Fibroblast of skin of right quadriceps (primary cell): ENCODE measurements around the gene SHANK2.
"Not testable (repeated sequence)": the region's sequence is repeated elsewhere in the genome, so short reads cannot be mapped to it uniquely, and the experiment has no call there.

Experiments used
- DNase-seq: peaks from one replicate; pipeline ENCODE4 v3.0.0-alpha.2; 2013

Gene SHANK2

DNA sequence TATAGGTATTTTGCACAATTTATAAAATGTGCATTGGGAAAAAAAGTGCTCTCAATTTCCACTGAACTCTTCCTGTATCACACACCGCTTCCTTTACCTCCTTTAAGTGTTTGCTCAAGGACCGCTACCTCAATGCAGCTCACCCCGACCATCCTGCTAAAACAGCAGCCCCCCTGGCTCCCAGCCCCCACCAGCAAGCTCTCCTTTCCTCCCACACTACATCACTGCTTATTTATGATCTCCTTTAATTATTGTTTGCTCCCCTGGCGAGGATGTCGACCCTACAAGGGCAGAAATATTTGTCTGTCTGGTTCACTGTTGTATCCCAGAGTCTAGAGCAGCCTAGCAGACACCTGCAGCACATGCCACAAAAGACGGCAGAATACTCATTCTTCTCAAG lies 10.0 kb downstream of the SHANK2 start:
- DNase-seq: no peak

DNA sequence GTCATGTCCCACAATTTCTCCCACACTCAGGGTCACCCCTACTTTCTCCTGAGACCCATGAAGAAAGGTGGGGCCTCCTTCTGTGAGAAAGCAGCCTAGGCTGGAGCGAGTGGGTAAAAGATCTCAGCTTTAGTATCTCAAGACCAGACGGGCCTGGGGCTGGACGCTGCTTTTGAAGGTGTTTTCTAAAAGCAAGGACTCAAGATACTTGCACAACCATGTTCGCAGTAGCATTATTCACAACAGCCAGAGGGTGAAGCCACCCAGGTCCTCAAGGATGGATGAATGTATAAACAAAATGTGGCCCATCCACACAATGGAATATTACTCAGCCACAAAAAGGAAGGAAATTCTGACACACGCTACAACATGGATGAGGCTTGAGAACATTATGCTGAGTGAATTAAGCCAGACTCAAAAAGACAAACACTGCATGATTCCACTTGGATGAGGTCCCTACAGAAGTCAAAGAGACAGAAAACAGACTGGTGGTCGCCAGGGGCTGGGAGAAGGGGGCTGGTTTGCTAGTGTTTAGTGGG lies 10.6 kb downstream of the SHANK2 start:
- no peak for DNase-seq

DNA sequence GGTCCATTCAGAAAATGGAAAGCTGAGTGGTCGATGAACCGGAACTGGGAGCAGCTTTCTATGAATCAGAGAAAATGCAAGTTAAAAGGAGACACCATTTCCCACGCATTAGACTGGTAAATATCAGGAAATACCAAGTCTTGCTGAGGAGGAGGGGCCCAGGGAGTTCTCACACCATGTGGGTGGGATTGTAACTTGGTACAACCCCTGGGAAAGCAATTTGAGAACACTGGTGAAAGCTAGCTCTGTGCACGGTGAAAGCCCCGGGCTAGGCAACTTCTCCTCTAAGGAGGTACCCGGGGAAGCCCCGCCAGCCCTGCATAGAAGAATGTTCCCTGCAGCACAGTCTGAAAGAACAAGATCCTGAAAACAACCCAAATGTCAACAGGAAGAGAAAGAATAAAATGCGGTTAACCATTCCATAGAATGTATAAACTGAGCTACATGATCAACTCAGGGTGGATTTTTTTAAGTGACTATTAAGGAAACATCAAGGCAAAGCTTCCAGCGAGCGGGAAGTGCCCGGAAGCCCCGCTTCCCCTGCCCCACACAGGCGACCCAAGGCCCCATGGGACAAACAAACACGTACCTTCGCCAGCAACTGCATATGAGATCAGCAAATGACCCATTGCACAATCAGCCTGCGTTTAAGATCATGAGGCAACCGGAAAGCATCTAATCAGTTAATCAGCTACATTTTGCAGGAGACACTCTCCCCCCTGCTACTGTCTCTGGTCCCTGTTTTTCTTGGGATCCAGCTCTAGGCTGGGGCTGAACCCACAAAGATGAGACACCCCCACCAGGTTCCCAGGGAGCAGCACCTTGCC lies 11.3 kb downstream of the SHANK2 start:
- peak; percentile 80 for DNase-seq

DNA sequence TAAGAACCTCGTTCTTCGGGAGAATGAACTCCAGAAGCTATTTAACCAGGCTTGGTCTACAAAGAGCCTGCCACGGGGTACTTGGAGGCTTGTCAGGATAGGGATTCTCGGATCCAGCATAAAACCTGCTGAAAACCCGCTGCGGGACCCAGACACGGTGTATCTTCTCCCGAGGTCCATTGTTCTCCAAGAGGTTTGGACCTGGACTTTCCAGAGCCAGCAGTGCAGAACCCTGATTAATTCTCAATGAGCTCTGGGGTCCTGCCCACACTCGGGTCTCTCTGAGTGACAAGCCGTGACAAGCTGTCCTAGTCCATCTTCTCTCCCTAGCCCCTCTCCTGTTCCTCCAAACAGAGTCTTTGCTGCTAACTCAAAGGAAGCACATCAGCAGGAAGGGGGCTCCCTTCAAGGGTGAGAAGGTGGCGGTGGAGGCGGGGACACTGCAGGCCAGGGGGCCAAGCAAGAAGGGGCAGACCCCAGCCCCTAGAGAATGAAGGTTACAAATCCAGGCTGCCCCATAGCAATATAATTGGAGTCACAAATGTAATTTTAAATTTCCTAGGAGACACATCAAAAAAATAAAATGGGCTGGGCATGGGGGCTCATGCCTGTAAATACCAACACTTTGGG lies 12.2 kb downstream of the SHANK2 start:
- DNase-seq: no peak

DNA sequence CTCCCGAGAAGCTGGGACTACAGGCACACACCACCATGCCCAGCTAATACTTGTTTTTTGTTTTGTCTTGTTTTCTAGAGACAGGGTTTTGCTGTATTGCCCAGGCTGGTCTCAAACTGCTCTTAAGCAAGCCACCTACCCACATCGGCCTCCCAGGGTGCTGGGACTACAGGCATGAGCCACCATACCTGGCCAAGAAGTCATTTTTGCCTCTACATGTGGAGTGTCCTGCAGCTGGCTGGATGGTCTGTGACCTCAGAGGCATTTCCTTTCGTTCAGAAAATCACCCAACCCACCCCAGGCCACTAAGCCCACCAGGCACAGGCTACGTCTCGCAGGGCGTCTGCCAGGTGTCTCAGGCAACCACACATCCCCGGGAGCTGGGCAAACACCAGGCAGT lies 12.8 kb downstream of the SHANK2 start:
- DNase-seq: no peak

DNA sequence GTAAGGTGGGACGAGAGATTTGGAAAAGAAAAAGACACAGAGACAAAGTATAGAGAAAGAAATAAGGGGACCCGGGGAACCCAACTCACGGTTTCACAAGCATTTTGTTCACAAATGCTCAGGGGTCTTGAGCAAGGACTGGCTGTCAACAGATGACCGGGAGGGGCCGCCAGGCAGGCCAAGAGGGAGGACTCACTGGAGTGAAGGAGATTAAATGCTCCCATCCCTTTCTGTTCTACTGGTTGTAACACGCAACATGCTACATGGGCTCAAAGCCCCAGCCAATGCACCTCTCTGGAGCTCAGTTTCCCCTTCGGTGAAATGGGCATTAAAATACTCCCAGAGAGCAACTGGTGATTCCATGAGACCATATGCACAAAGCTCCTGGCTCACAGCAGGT lies 13.4 kb downstream of the SHANK2 start:
- DNase-seq: no peak

DNA sequence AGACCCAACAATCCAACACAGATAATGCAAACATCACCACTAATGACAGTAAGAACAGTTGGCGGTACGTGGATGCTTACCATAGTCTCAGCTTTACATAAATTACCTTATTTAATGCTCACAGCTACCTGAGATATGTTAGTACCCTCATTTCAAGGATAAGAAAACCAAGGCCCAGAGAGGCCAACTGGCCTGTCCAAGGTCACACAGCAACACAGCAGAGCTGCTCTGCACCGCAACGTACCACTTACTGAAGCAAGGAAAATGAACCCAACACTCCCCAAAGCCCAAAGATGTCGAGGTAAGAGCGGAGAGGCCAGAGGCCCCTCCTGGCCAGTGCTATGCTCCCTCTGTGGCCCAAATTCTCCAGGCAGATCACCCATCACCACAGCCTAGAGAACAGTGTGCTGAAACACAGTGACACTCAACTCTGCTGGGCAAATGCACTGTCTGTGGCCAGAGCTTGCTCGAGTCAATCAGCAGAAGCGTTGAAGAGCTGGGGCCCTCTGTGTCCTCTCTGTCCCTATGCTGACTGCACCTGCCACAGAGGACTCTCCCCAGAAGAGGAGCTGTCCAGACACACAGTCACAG lies 14.0 kb downstream of the SHANK2 start:
- no peak for DNase-seq

DNA sequence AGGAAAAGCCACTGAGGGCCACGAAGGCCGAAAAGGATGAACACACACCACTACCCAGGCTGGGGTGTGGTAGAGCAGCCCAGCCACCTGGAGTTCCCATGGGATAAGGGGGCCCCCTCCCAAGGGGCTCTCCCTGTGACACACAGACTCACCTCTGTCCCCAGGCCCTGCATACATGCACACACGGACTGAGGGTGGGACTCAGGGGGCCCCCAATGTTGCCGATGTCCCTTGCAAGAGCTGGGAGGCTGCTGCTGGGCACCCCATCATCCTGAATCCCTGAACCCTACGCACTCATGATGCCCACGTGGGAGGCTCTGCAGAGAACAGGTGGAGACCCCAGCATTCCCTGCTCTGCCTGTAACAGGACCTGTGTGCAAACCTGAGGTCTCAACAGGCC lies 14.5 kb downstream of the SHANK2 start:
- no peak for DNase-seq

DNA sequence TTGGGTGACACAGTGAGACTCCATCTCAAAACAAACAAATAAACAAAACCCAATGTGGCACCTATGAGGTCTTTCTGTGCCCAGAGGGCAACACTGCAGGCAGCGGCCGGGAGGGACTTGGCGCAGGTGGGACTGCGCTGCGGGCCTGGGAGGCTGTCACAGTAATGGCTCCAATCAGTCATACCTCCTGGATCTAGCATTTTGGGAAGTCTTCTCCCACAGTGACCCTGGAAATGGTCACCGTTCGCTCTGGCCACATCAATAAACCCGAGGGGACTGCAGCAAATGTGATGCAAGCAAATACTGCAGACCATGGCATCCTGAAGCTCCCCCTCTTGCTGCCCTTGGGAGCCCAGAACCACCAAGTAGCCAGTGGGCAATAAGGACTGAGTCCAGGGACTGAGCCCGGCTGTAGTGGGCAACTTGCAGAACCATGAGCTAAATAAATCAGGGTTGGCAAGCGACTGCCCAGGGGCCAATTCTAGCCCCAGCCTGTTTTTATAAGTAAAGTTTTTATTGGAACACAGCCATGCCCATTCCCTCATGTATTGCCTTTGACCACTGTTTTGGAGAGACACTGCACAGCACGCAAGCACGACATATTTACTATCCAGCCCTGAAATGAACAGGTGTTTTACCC lies 15.4 kb downstream of the SHANK2 start:
- DNase-seq: no peak

DNA sequence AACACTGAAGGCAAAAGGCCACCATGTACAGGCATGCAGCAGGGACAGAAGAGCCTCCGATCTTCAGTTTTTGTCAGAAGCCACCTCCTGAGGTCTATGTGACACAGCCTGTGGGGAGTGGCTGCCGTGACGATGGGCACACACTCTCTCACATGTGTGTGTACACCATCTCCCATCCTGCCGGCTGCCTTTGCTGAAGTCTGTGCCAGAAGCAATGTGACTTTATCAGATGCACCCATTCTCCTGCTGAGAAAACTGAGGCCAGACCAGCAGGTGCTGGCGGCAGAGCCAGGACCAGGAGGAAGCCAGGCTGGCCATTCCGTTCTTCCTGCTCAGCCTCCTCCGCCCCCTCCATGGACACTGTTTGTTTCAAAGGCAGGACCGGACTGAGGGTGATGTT lies 16.7 kb downstream of the SHANK2 start:
- no peak for DNase-seq

DNA sequence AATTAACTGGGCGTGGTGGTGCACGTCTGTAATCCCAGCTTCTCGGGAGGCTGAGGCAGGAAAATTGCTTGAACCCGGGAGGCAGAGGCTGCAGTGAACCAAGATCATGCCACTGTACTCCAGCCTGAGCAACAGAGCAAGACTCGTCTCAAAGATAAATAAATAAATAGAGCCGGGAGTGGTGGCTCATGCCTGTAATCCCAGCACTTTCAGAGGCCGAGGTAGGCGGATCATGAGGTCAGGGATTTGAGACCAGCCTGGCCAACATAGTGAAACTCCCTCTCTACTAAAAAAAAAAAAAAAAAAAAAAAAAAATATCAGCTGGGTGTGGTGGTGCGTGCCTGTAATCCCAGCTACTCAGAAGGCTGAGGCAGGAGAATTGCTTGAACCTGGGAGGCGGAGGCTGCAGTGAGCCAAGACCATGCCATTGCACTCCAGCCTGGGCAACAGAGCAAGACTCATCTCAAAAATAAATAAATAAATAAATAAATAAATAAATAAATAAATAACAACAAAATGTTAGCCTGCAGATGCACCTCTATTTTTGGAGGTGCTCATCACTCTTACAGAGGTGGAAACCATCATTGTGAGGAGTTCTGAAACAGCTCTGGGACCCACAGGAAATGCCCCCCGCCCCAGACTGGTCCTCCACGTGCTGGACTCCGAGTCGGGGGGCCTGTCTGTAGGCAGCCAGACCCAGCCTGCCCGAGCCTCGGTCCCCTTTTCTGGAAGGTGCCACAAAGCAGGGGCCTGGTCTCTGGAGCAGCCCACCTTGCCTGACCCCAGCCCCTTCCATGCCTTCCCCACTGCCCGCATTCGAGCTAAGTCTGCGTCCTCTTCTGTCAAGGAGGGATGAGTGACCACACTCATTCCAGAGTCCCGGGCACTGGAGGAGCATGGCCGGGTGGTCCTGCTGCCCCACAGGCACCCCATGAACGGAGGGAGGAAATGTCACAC lies 18.2 kb downstream of the SHANK2 start:
- DNase-seq: not testable (repeated sequence)

DNA sequence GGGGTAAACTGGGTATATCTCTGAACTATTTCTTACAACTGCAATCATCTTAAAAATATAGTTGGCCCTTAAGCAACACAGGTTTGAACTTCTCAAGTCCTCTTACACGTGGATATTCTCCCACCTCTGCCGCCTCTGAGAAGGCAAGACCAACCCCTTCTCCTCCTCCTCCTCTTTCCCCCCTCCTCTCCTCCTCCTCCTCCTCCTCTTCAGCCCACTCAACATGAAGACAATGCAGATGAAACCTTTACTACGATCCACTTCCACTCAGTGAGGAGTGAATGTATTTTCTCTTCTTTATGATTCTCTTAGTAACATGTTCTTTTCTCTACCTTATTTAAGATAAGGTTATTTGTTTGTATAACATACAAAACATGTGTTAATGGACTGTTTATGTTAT lies 20.0 kb downstream of the SHANK2 start:
- DNase-seq: no peak

DNA sequence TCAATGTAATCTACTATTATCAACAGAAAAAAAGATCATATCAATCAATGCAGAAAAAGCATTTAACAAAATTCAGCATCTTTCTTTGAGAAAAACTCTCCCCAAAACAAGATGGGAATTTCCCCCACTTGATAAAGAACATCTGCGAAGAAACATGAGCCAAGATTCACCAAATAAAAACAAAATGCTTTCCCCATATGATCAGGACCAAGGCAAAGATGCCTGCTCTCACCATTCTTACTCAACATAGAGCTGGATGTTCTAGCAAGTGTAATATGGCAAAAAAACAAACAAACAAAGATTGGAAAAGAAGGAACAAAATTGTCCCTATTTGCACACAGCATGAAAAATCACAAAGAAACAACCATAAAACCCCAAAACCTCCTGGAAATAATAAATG lies 23.4 kb downstream of the SHANK2 start:
- DNase-seq: no peak

DNA sequence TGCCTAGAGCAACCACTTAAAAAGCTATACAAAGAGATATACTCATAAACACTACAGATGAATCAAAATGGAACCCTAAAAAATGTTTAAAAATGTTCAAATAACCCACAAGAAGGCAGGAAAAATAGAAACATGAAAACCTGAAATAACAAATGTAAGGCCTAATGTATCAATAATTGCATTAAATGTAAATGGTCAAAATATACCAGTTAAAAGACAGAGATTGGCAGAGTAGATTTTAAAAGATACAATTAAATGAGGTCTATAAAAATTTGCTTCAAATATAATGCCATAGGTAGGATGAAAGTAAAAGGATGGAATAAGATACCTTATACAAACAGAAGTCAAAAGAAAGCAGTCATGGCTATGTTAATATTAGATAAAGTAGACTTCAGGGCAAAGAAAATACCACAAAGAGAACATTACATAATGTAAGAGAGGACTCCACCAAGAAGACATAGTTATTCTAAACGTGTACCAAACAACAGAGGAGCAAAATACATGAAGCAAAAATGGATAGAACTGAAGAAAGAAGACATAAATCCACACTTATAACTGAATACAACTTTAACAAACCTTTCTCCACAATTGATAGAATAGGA lies 25.2 kb downstream of the SHANK2 start:
- DNase-seq: no peak

DNA sequence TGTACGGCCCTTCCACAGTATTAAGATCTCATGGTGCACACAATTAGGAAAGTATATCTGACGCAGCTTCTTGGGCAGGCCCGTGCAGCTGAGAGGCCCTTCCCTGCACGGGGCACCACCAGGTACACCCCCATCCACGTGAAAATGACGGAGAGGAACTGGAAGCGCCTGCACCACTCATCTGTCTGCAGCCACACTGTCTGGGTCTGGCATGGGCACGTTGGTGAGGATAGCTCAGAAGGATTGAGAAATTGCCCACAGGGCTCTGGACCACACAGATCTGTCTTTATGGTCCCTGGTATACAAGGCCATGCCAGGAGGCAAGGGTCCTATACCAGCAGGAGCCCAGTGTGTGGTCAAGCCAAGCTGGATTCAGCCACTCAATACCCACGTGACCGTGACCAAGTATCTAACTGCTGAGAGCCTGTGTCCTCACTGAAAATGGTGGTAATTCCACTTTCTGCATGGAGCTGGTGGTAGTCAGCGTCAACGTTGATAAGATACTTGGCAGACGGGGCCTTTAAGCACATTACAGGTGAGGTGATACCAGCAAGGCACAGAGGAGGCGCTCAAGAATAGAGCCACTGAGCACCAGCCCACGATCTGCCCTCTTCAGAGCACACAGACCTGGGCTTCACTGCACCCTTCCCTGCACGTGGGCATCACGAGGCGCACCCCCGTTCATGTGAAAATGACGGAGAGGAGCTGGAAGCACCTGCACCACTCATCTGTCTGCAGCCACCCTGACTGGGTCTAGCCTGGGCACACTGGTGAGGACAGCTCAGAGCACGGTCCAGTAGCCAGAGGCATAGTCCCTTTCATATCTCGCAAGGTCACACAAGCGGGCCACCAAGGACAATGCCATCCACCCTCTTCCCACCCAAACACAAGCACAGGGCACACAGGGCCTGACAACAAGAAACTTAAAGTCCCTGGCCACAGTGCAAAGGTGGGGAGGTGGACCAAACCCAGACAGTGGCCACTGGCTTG lies 28.4 kb downstream of the SHANK2 start:
- no peak for DNase-seq

DNA sequence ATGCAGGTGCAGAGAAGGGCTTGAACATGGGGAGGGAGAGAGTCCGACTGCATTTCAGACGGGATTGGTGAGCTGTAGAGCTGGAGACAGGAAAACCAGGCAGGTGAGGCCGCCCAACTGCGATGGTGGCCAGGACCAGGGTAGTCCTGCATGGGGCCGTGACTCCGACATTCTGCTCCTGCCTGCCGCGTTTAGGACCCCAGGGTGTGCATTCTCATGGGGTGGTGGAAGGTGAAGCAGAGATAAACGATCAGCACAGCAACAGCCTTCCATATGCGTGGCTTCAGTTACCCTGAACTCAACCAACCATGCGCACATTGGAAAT lies 29.3 kb downstream of the SHANK2 start:
- DNase-seq: no peak

DNA sequence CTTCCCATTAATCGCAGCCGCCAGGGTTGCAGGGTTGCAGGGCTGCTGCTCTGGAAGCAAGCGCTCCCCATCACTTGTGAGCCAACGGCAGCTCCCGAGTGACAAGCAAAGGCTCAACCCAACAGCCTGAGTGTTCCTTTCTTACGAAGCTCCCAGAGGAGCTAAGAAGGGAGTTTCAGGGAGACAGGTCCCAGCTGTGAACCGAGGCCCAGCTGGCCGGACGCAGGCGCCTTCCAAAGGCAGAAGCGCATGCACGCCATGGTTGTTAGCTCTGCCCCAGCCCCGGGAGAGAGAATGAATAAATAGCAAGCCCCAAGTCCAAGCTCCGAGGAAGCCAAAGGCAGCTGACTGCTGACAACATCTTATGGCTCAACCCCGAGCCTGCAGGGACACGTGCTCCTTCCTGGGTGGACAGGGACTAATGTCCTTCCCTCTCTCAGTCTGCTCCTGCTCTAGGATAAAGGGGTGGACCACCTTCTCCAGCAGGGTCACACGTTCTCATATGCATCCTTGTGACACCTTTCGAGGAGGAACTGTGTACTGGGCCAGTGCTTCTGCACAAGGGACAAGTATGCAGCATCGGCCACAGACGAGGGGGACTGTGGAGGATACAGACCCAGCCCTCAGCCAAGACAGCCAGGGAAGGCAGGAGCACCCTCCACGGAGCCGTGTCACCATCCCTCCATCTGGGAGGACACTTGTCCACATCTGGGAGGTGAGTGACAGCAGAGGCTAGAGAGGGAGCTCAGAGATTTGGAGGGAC lies 29.9 kb downstream of the SHANK2 start:
- DNase-seq: no peak

DNA sequence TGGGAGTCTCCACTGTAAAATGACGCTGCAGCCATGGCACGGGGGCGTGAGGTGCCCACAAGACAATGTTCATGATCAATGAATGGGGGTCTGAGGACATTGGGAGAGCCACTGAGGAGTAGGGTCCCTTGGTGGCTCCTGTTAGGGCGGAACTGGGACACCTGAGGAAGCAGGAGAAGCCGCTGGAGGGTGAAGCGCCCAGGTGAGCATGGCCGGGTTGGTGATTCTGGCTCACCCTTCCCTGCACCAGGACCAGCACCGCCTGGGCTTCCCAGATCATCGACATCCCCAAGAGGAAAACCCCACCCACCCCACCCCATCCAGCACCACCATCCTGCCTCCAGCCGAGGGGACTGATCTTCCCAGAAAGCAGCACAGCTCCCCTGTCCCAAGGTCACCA lies 30.6 kb downstream of the SHANK2 start:
- no peak for DNase-seq

DNA sequence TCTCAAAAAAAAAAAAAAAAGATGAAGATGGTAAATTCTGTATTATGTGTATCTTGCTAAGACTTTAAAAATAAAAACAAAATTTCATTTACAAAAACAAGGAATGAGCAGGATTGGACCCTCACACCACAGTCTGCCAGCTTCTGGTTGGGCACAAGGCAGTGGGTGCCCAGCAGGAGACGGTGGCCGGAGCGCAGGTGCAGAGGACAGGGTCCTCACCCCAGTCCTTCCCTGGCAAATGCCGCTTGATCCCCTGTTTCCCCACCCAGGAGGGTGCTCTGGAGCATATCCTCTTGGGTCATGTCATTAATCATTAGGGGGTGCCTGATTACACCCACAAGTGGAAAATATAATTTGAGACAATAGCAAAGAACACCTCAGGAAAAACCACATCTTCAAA lies 31.2 kb downstream of the SHANK2 start:
- no peak for DNase-seq
